Measurements from ENCODE around the gene TEX48.

TEX48 gene

GRCh38 chr9:114666851-114667250 lies 15.1 kb downstream of the TEX48 start:
- DNase-seq (ENCODE audit: low read depth): no peak

GRCh38 chr9:114666401-114666800 lies 15.6 kb downstream of the TEX48 start:
- no peak for DNase-seq (ENCODE audit: low read depth)

- DNase-seq (ENCODE audit: low read depth): no peak
Observed at GRCh38 chr9:114664181-114664580, 17.8 kb downstream of the TEX48 start.

GRCh38 chr9:114662081-114662989 lies 19.7 kb downstream of the TEX48 start:
- DNase-seq (ENCODE audit: low read depth): peak; percentile 54

- no peak for DNase-seq (ENCODE audit: low read depth)
Observed at GRCh38 chr9:114657705-114658104, 24.3 kb downstream of the TEX48 start, which contains the start of gene TEX53. Gene TEX53, minus strand, starts transcription at chr9:114657805. Its CDS starts 31 bp downstream, at chr9:114657774.

- DNase-seq (ENCODE audit: low read depth): no peak
Observed at GRCh38 chr9:114656301-114656700, 25.7 kb downstream of the TEX48 start.

GRCh38 chr9:114655689-114656088 lies 26.3 kb downstream of the TEX48 start:
- DNase-seq (ENCODE audit: low read depth): peak; percentile 47

- DNase-seq (ENCODE audit: low read depth): peak; percentile 82
Observed at GRCh38 chr9:114653556-114654159, 28.3 kb downstream of the TEX48 start.

GRCh38 chr9:114652776-114653555 lies 29.0 kb downstream of the TEX48 start:
- peak; percentile 54 for DNase-seq (ENCODE audit: low read depth)

GRCh38 chr9:114643896-114644295 lies 38.1 kb downstream of the TEX48 start:
- no peak for DNase-seq (ENCODE audit: low read depth)

- no peak for DNase-seq (ENCODE audit: low read depth)
Observed at GRCh38 chr9:114643001-114643400, 39.0 kb downstream of the TEX48 start.

GRCh38 chr9:114641967-114642366 lies 40.0 kb downstream of the TEX48 start:
- DNase-seq (ENCODE audit: low read depth): no peak

GRCh38 chr9:114638404-114638803 lies 43.6 kb downstream of the TEX48 start:
- no peak for DNase-seq (ENCODE audit: low read depth)

- DNase-seq (ENCODE audit: low read depth): no peak
Observed at GRCh38 chr9:114634387-114634786, 47.6 kb downstream of the TEX48 start.

- DNase-seq (ENCODE audit: low read depth): no peak
Observed at GRCh38 chr9:114633438-114634089, 48.4 kb downstream of the TEX48 start.

- peak; percentile 38 for DNase-seq (ENCODE audit: low read depth)
Observed at GRCh38 chr9:114631166-114631565, 50.8 kb downstream of the TEX48 start.

GRCh38 chr9:114629563-114630090 lies 52.4 kb downstream of the TEX48 start:
- DNase-seq (ENCODE audit: low read depth): no peak

- no peak for DNase-seq (ENCODE audit: low read depth)
Observed at GRCh38 chr9:114627553-114627952, 54.4 kb downstream of the TEX48 start.

- no peak for DNase-seq (ENCODE audit: low read depth)
Observed at GRCh38 chr9:114626415-114627020, 55.5 kb downstream of the TEX48 start.

GRCh38 chr9:114624677-114625076 lies 57.3 kb downstream of the TEX48 start:
- DNase-seq (ENCODE audit: low read depth): peak; percentile 38

GRCh38 chr9:114621975-114622609 lies 59.9 kb downstream of the TEX48 start:
- peak; percentile 81 for DNase-seq (ENCODE audit: low read depth)

Measured in EH (cell line).